Neural crest cell (in vitro differentiated cells): ENCODE data around the gene MARK3. TPM values are rescaled to one million over a fixed set of nuclear protein-coding genes. Genes with fewer than 3 reads are reported as not detected.

Experiments used
- DNase-seq: peaks from one replicate; pipeline ENCODE4 v3.0.0; 2021; ENCODE audit warnings: low read depth, mixed read lengths, low spot score
- H3K27ac Mint-ChIP-seq: one replicate; pipeline ENCODE4 v1.8.0; 2021; ENCODE audit warnings: mild to moderate bottlenecking, mixed read lengths; ENCODE audit not compliant: unreplicated experiment
- H3K27me3 Mint-ChIP-seq: 2 replicates; pipeline ENCODE4 v1.8.0; 2021; ENCODE audit warnings: low read depth, mild to moderate bottlenecking, mixed read lengths
- H3K36me3 Mint-ChIP-seq: 2 replicates; pipeline ENCODE4 v1.8.0; 2021; ENCODE audit warnings: low read depth, mild to moderate bottlenecking, mixed read lengths
- H3K4me1 Mint-ChIP-seq: 2 replicates; pipeline ENCODE4 v1.8.0; 2021; ENCODE audit warnings: mixed read lengths
- H3K4me3 Mint-ChIP-seq: one replicate; pipeline ENCODE4 v1.8.0; 2021; ENCODE audit warnings: mild to moderate bottlenecking, mixed read lengths
- H3K9me3 Mint-ChIP-seq: 2 replicates; pipeline ENCODE4 v1.8.0; 2021; ENCODE audit warnings: mixed read lengths
- total RNA-seq: library from RNA; stranded (reverse); gene quantifications from 2 replicates; pipeline ENCODE4 v1.2.1, GENCODE V29; 2021
- TF ChIP-seq, protein P1 (sequence below): fragments of 200-600 bp; sonication (generic); conservative IDR thresholded peaks from 2 replicates; pipeline ENCODE4 v1.5.0; 2021; ENCODE audit warnings: antibody characterized with exemption, mild to moderate bottlenecking

MARK3 gene
- total RNA-seq, 1 donor from 2014 or later, result 98.8 TPM

DNA sequence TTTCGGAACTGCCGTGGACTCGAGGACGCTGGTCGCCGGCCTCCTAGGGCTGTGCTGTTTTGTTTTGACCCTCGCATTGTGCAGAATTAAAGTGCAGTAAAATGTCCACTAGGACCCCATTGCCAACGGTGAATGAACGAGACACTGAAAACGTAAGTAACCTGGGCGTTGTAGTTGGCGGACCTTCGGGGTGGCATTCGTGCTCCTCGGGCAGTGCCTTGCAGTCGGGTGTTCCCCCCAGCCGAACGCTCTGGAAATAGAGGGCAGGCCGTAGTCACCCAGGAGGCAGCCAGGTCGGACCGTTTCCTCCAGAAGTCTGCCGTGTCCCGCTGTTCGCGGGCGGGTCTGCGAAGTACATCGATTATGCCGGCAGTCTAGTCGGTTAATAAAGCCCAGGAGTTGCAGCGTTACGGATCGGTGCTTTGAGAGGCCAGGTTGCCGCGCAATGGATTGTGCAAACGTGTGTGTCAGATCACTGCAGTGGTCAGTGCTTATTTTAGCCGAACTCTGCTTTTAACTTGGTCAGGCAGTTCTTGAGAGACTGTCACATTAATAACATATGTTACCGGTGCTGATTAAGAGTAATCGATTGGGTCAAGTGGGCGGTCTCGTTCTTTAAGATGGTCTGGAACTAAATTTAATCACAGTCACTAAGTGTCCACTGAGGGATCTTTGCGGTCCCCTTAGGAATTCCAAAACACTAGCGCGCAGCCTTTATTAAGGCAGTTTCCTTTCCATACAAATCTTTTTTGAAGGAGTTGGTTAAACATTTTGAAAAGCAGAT is 906 bp downstream of the MARK3 start:
- Mint-ChIP-seq H3K27ac (peak overlapping the region; percentile 94), H3K27me3 (peaks cover 11% of the 10 kb centered on the region)

DNA sequence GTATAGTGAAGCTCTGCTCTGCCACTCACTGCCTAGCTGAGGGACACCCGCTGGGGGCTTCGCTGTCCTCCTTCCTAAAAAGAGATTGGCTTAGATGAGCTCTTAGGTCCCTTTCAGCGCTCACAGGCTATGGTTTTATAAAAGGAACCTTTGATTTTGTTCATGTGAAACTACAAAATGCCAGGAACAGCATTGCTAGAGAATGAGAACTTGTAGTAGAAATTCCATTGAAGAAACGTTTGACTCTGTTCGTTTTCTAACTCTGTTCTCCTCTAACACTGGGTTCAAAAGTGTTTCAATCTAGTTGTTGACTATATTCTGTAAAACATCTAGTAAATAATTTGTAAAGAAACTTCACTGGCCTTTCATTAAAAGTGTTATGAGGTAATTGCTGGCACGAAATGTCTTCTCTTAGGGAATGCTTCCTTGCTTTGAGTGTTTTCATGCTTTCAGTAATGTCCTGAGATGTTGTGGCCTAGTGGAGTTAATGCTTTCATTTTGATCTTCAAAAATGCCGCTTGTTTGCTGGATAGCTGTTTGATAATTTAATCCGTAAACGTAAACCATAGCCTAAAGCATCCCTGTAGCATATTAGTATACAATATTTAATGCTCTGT is 1.6 kb downstream of the MARK3 start:
- H3K27ac Mint-ChIP-seq, result peak overlapping the region; percentile 8
- peaks cover 5% of the 10 kb centered on the region for H3K27me3 Mint-ChIP-seq
- H3K4me1 Mint-ChIP-seq, result peaks cover 33% of the 10 kb centered on the region
- no peaks in the 10 kb centered on the region for H3K36me3 Mint-ChIP-seq
- no peaks in the 10 kb centered on the region for H3K9me3 Mint-ChIP-seq
- peak overlapping the region; percentile 96 for H3K4me3 Mint-ChIP-seq
- DNase-seq, result no peak
- TF ChIP-seq, protein P1, sequence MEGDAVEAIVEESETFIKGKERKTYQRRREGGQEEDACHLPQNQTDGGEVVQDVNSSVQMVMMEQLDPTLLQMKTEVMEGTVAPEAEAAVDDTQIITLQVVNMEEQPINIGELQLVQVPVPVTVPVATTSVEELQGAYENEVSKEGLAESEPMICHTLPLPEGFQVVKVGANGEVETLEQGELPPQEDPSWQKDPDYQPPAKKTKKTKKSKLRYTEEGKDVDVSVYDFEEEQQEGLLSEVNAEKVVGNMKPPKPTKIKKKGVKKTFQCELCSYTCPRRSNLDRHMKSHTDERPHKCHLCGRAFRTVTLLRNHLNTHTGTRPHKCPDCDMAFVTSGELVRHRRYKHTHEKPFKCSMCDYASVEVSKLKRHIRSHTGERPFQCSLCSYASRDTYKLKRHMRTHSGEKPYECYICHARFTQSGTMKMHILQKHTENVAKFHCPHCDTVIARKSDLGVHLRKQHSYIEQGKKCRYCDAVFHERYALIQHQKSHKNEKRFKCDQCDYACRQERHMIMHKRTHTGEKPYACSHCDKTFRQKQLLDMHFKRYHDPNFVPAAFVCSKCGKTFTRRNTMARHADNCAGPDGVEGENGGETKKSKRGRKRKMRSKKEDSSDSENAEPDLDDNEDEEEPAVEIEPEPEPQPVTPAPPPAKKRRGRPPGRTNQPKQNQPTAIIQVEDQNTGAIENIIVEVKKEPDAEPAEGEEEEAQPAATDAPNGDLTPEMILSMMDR, result no peak

More for the DNA sequence above, 906 bp downstream of the MARK3 start:
- no peaks in the 10 kb centered on the region for H3K9me3 Mint-ChIP-seq
- H3K36me3 Mint-ChIP-seq, result no peaks in the 10 kb centered on the region
- peak; percentile 12 for DNase-seq
- H3K4me1 Mint-ChIP-seq, result peaks cover 32% of the 10 kb centered on the region
- TF ChIP-seq, protein P1, result no peak
- peak overlapping the region; percentile 96 for H3K4me3 Mint-ChIP-seq

GRCh38 chr14:103388664-103389063 is 3.4 kb downstream of the MARK3 start:
- peak overlapping the region; percentile 81 for H3K4me3 Mint-ChIP-seq

GRCh38 chr14:103390605-103391004 is 5.4 kb downstream of the MARK3 start:
- no peak overlapping the region for H3K27ac Mint-ChIP-seq
- peaks cover 51% of the 10 kb centered on the region for H3K4me1 Mint-ChIP-seq
- TF ChIP-seq, protein P1, result no peak

More at GRCh38 chr14:103388664-103389063, 3.4 kb downstream of the MARK3 start:
- TF ChIP-seq, protein P1, result no peak
- Mint-ChIP-seq H3K36me3 (no peaks in the 10 kb centered on the region), H3K9me3 (no peaks in the 10 kb centered on the region), H3K4me1 (peaks cover 40% of the 10 kb centered on the region), H3K27ac (no peak overlapping the region), H3K27me3 (no peaks in the 10 kb centered on the region)
- DNase-seq, result no peak

GRCh38 chr14:103391048-103391447 is 5.8 kb downstream of the MARK3 start:
- H3K9me3 Mint-ChIP-seq, result no peaks in the 10 kb centered on the region
- DNase-seq, result no peak
- H3K36me3 Mint-ChIP-seq, result no peaks in the 10 kb centered on the region
- H3K27me3 Mint-ChIP-seq, result no peaks in the 10 kb centered on the region
- H3K4me1 Mint-ChIP-seq, result peaks cover 55% of the 10 kb centered on the region
- H3K27ac Mint-ChIP-seq, result no peak overlapping the region
- H3K4me3 Mint-ChIP-seq, result peak overlapping the region; percentile 36
- TF ChIP-seq, protein P1, result peak; percentile 84

More at GRCh38 chr14:103390605-103391004, 5.4 kb downstream of the MARK3 start:
- no peaks in the 10 kb centered on the region for H3K9me3 Mint-ChIP-seq
- no peaks in the 10 kb centered on the region for H3K36me3 Mint-ChIP-seq
- no peak for DNase-seq
- no peak overlapping the region for H3K4me3 Mint-ChIP-seq
- no peaks in the 10 kb centered on the region for H3K27me3 Mint-ChIP-seq
